Keratinocyte (primary cell): ENCODE measurements around the gene NUDT14.

Experiments used
- CTCF ChIP-seq, 3 experiments: IDR thresholded peaks in 1 of 3; conservative IDR thresholded peaks in 1 of 3; optimal IDR thresholded peaks in 1 of 3; 2 replicates in 2 of 3; 3 replicates in 1 of 3; pipeline versions ENCODE3 to v1.5.1; 2011; ENCODE audit warnings: low read length in 3 of 3, mild to moderate bottlenecking in 3 of 3, moderate library complexity in 2 of 3, control low read depth in 1 of 3, inconsistent platforms in 1 of 3; ENCODE audit not compliant: insufficient read depth in 2 of 3; ENCODE audit errors: extremely low read depth in 1 of 3
- EZH2 ChIP-seq: IDR thresholded peaks from one replicate; pipeline ENCODE4 v1.6.1; 2012; ENCODE audit warnings: inconsistent platforms, mild to moderate bottlenecking, low read length, moderate library complexity

DNA sequence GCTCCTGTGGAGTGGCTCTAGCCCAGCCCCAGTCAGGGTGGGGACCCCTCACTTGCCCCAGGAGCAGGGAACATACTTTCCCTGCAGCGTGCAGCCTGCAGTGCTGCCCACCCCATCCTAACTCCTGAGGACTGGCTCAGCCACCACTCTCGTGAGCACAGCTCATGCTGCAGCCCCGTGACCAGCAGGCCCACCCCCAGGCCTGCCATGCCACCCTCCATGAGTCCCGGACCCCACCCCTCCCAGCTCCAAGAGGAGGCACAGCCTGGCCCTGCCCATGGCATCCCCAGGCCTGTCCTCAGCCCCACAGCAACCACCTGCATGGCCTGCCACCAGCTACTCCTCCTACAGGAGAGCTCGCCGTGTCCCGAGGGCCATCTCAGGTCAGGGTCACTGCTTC is 8.6 kb downstream of the NUDT14 start:
- TF ChIP-seq EZH2 (no peak), CTCF (optimal IDR thresholded peaks at IDR 0.05 in 1 of 3, IDR thresholded peaks at IDR 0.05 in 1 of 3, conservative IDR thresholded peaks at IDR 0.05 in 1 of 3; ENCODE audit: extremely low read depth in 1 of 3, insufficient read depth in 2 of 3, low read length in 3 of 3) (no peak)
